ENCODE results near the gene MRM2.

MRM2 gene

DNA sequence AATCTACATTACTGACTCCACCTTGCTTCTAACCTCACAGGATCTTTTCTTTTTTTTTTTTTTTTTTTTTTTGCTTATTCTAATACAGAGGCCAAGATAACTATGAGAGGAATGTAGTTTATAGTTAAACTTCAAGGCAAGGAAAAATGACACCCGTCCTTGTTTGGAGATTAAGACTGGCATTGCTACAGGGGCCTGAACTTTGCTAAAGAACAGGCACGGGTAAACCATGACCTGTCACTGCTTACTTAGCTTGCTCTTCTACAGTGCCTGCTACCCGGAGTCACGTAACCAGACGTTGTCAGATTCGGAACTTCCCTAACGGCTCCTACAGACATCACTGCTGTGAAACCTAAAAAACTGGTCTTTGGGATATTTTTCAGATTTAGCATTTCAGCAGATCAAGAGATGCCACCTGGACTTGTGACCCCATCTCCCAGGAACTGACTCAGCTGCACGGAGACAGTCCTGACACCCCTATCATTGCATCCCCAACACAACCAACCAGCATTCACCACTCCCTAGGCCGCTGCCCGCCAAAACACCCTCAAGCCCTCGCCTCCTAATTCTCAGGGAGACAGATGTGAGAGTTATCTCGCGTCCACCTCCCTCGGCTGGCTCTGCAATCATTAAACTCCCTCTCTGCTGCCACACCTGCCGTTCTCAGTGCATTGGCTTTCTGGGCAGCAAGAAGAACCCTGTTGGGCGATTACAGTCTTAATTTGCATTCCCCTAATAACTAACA lies 36.8 kb downstream of the MRM2 start:
- Histone ChIP-seq H3K9me3 (replicated peaks in 1 of 11) (no peaks in the 10 kb centered on the region), H3K36me3 (peaks cover 33 to 69% (median 50%) of the 10 kb centered on the region in 11 experiments), H3K4me2 (no peak overlapping the region), H3K27me3 (no peaks in the 10 kb centered on the region), H3K9ac (no peak overlapping the region), H3K27ac (no peak overlapping the region), H3K4me1 (peaks cover 34 to 77% (median 68%) of the 10 kb centered on the region in 10 experiments), H4K20me1 (peaks cover 29 to 95% (median 76%) of the 10 kb centered on the region in 11 experiments; a peak in 21 of 22 replicates), H3K4me3 (no peak overlapping the region)
- no peak for TF ChIP-seq Cebpa-rat (IDR thresholded peaks at IDR 0.05)

DNA sequence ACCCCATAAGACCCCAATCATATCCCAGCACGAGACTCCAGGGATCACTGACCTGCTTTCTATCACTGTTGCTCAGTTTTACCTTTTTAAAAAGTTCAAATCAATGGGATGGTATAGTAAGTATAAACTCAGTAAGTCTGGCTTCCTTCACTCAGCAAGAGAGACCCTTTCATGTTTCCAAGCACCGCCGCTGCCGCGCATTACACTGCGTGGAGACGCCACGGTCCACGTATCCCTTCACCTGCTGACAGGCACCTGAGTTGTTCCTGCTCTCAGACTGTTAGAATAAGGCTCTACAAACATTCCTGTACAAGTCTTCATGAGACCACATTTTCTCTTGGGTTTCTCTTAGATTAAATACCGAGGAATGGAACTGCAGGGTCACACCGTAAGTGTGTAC lies 37.6 kb downstream of the MRM2 start:
- H3K4me1 ChIP-seq = peaks cover 31 to 77% (median 62%) of the 10 kb centered on the region in 10 experiments
- no peak overlapping the region for H3K27ac ChIP-seq
- H3K9ac ChIP-seq = no peak overlapping the region
- peak overlapping the region; percentile 46 to 77 (median 73); a peak in 21 of 22 replicates for H3K4me2 ChIP-seq
- H3K4me3 ChIP-seq = no peak overlapping the region
- TF ChIP-seq Cebpa-rat (IDR thresholded peaks at IDR 0.05) = no peak
- H3K9me3 ChIP-seq (replicated peaks in 1 of 11) = no peaks in the 10 kb centered on the region
- H4K20me1 ChIP-seq = peaks cover 21 to 95% (median 71%) of the 10 kb centered on the region in 11 experiments; a peak in 20 of 22 replicates
- H3K36me3 ChIP-seq = peaks cover 39 to 75% (median 57%) of the 10 kb centered on the region in 11 experiments
- H3K27me3 ChIP-seq = no peaks in the 10 kb centered on the region

DNA sequence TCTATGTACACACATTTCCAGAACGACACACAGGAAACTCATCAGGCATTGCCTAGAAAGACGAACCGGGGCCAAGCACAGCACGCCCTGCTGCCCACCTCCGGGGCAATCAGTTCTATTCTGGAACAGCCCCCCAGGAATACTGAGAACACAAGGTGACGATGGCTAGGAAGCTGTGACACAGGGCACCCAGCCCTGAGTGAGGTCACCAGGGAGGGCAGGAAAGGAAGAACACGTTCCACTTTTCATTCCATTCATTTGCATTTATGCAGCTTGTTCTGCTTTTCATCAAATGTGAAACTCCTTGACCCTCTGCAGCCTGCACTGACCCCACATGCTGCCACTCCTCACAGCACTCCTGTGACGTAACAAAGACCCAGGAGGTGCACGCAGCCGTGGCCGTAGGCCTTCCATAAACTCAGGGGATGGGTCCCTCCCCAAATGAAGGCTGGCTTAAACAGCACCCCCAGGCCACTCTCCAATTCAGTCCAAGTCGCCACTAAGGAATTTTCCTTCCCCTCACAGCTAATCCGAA lies 38.2 kb downstream of the MRM2 start:
- no peak overlapping the region for H3K27ac ChIP-seq
- H4K20me1 ChIP-seq = peaks cover 15 to 95% (median 68%) of the 10 kb centered on the region in 11 experiments; a peak in 20 of 22 replicates
- H3K4me3 ChIP-seq = no peak overlapping the region
- peak overlapping the region; percentile 46 to 77 (median 73) for H3K4me2 ChIP-seq
- H3K9ac ChIP-seq = peak overlapping the region in 4 of 11 experiments; percentile 16 to 47 (median 24); a peak in 4 of 22 replicates
- no peak for TF ChIP-seq Cebpa-rat (IDR thresholded peaks at IDR 0.05)
- peaks cover 45 to 78% (median 63%) of the 10 kb centered on the region in 11 experiments for H3K36me3 ChIP-seq
- no peaks in the 10 kb centered on the region for H3K27me3 ChIP-seq
- H3K9me3 ChIP-seq (replicated peaks in 1 of 11) = no peaks in the 10 kb centered on the region
- H3K4me1 ChIP-seq = peaks cover 31 to 77% (median 60%) of the 10 kb centered on the region in 10 experiments

DNA sequence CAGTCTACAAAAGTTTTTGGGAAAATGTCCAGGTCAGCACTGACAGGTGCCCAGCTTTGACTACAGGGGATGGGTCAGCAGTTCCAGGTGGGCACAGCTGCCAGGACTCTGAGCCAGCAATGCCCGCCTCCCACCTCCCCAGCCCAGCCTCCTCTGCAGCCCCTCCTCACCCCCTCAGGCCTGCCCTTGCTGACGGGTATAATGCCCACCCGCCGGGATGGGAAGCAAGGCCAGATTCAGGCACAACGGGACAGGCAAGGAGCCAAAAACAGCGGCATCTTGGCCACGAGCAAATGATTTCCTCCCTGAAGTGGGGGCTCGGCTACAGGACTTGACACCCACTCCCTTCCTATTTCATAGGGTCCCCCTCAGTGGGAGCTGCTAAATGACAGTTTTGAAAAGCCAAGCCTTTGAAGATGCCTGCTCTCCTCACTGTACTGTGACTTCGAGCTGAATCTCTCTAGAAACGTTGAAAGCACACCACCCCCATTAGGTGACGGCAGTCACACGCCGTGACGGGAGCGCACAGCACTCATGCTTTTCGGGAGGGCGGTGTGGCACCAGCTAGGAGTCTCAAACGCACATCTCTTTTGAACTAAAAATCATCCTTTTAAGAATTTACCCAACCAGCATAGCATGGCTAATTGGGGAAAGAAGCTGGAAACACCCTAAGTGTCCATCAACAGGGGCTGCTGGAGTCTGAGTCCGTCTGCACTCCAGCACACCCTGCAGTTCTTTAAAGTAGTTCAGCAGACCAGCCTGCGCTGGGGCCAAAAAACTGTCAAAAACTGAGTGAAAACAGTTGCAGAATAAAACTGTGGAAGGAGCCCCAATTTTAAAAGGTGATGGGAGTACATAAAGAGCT lies 38.9 kb downstream of the MRM2 start:
- Histone ChIP-seq H3K4me2 (peak overlapping the region; percentile 46 to 77 (median 73)), H3K4me3 (no peak overlapping the region), H3K9me3 (replicated peaks in 1 of 11) (no peaks in the 10 kb centered on the region), H3K4me1 (peaks cover 31 to 77% (median 60%) of the 10 kb centered on the region in 10 experiments), H3K36me3 (peaks cover 38 to 78% (median 63%) of the 10 kb centered on the region in 11 experiments), H3K27me3 (no peaks in the 10 kb centered on the region), H3K27ac (0 out of 22 replicates have a peak overlapping the region, but pooled peaks of 1 of the 11 experiments have one; percentile 28), H3K9ac (peak overlapping the region in 4 of 11 experiments; percentile 16 to 47 (median 24); a peak in 4 of 22 replicates), H4K20me1 (peaks cover 11 to 95% (median 68%) of the 10 kb centered on the region in 11 experiments; a peak in 19 of 22 replicates)
- TF ChIP-seq Cebpa-rat (IDR thresholded peaks at IDR 0.05) = no peak

DNA sequence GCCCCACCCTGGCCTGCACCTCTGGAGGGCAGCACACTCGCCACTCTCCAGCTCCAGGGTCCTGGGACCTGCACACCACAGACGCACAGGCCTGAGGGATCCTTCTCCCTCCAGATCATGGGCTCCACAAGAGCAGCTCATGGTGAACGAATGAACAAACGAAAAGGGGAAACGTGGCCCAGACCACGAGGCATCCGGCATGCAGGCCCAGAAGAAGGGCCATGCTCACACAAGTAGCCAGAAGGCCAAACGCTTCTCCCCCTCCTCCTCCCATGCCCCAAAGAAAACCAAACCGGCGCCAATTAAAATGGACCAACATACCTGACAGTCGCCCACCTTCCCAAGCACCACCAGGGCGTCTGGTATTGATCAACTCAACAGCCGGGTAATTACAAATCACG lies 39.6 kb downstream of the MRM2 start:
- peaks cover 31 to 77% (median 62%) of the 10 kb centered on the region in 10 experiments for H3K4me1 ChIP-seq
- H3K36me3 ChIP-seq = peaks cover 30 to 71% (median 55%) of the 10 kb centered on the region in 11 experiments
- no peaks in the 10 kb centered on the region for H3K9me3 ChIP-seq (replicated peaks in 1 of 11)
- peak overlapping the region in 3 of 11 experiments; percentile 16 to 47 (median 33); a peak in 3 of 22 replicates for H3K9ac ChIP-seq
- peak overlapping the region; percentile 46 to 77 (median 73) for H3K4me2 ChIP-seq
- H3K27me3 ChIP-seq = no peaks in the 10 kb centered on the region
- no peak for TF ChIP-seq Cebpa-rat (IDR thresholded peaks at IDR 0.05)
- no peak overlapping the region for H3K4me3 ChIP-seq
- peaks cover 15 to 95% (median 72%) of the 10 kb centered on the region in 11 experiments; a peak in 20 of 22 replicates for H4K20me1 ChIP-seq
- H3K27ac ChIP-seq = peak overlapping the region in 5 of 11 experiments; percentile 3 to 45 (median 23); a peak in 3 of 22 replicates

DNA sequence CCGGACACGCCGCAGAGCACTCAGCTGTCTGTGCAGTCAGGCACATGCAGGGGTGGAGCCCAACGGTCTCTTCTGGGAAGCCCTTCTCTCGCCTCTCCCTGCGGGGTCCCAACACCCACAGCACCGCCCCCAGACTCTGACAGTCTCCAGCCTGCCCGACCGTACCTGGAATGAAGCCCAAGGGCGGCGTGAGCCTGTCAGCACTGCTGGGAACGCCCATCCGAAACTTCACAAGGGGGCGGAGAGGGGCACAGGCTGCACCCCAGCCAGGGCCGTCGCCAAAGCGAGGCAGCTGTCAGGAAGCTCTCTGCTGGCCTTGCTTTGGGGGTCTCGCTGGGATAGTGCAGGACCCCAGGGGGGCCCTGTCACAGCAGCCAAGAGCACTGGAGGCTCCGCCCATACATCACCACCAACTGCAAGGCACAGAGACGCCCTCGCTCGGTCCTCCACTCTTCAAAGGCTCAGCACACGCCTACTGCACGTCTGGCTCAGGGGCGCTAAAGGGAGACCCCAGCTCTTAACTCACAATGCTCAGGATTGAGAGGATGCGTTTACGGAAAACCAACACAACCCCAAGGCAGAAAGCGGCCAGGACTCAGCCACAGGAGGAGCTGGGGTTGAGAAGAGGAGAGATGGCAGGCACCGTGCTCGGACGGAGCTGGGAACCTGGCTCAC lies 40.2 kb downstream of the MRM2 start:
- H4K20me1 ChIP-seq = peaks cover 20 to 95% (median 75%) of the 10 kb centered on the region in 11 experiments; a peak in 20 of 22 replicates
- H3K9ac ChIP-seq = peak overlapping the region in 4 of 11 experiments; percentile 26 to 40 (median 32); a peak in 4 of 22 replicates
- peaks cover 25 to 67% (median 50%) of the 10 kb centered on the region in 11 experiments for H3K36me3 ChIP-seq
- H3K9me3 ChIP-seq (replicated peaks in 1 of 11) = no peaks in the 10 kb centered on the region
- peak overlapping the region in 4 of 11 experiments; percentile 3 to 45 (median 16); a peak in 3 of 22 replicates for H3K27ac ChIP-seq
- peaks cover 35 to 80% (median 65%) of the 10 kb centered on the region in 10 experiments for H3K4me1 ChIP-seq
- H3K4me3 ChIP-seq = no peak overlapping the region
- H3K4me2 ChIP-seq = peak overlapping the region; percentile 46 to 77 (median 73)
- no peaks in the 10 kb centered on the region for H3K27me3 ChIP-seq
- TF ChIP-seq Cebpa-rat (IDR thresholded peaks at IDR 0.05) = no peak

DNA sequence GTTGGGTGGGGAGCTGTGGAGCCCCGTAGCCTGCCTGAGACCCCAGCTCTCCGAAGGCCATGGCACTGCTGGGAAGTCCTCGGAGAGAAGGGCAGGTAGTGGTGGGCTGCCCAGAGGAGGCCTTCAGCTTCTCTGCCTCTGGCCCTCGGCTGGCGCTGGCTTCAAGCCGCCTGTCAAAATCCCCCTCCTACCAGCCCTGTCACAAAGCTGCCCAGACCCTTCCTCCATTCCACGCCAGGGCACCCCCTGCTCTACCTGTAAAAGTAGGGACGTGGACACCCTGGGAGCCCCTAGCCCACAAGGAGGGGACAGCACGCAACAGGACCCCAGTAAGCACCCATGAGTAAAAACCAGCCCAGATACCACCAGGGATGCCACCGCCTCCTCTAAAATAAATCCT lies 40.9 kb downstream of the MRM2 start:
- H3K4me2 ChIP-seq = peak overlapping the region in 10 of 11 experiments; percentile 46 to 76 (median 72); a peak in 15 of 22 replicates
- TF ChIP-seq Cebpa-rat (IDR thresholded peaks at IDR 0.05) = no peak
- H3K4me1 ChIP-seq = peaks cover 38 to 87% (median 72%) of the 10 kb centered on the region in 10 experiments
- H4K20me1 ChIP-seq = peaks cover 22 to 99% (median 80%) of the 10 kb centered on the region in 11 experiments; a peak in 20 of 22 replicates
- peaks cover 21 to 67% (median 47%) of the 10 kb centered on the region in 11 experiments for H3K36me3 ChIP-seq
- no peaks in the 10 kb centered on the region for H3K27me3 ChIP-seq
- no peak overlapping the region for H3K4me3 ChIP-seq
- peaks cover 0 to 3% (median 0%) of the 10 kb centered on the region in 11 experiments; a peak in 4 of 22 replicates for H3K9me3 ChIP-seq (replicated peaks in 1 of 11)
- no peak overlapping the region for H3K27ac ChIP-seq
- H3K9ac ChIP-seq = peak overlapping the region in 5 of 11 experiments; percentile 4 to 40 (median 31); a peak in 2 of 22 replicates

DNA sequence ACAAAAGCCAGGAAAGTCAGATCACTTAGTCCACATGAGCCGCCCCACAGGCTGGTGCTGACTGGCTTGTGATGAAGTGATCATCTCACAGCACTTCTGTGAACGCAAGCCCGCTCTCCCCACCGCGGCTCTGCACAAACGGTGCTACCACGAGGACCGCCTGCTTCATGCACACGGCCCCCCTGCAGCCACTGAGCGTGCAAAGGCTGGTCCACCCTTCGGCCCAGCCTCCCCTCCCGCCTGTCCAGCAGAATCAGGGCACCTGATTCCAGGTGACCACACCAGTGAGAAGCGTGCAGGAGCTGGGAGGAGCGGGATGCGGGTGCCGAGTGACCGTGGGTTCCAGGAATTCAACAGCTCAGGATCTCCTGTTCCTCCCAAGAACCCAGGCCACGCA lies 41.4 kb downstream of the MRM2 start:
- TF ChIP-seq Cebpa-rat (IDR thresholded peaks at IDR 0.05) = no peak
- Histone ChIP-seq H3K27me3 (no peaks in the 10 kb centered on the region), H3K36me3 (peaks cover 27 to 67% (median 53%) of the 10 kb centered on the region in 11 experiments), H3K4me3 (no peak overlapping the region), H3K27ac (no peak overlapping the region), H3K9me3 (replicated peaks in 1 of 11) (peaks cover 3 to 8% (median 4%) of the 10 kb centered on the region in 11 experiments; a peak in 20 of 22 replicates), H3K9ac (no peak overlapping the region), H4K20me1 (peaks cover 22 to 100% (median 81%) of the 10 kb centered on the region in 11 experiments; a peak in 20 of 22 replicates), H3K4me1 (peaks cover 38 to 92% (median 77%) of the 10 kb centered on the region in 10 experiments), H3K4me2 (peak overlapping the region in 2 of 11 experiments; percentile 16 to 73; a peak in 2 of 22 replicates)
